ENCODE data around the gene ICAM2.

- no peak for TF ChIP-seq CTCF (IDR thresholded peaks at IDR 0.05)
- no peak for TF ChIP-seq POLR2A (IDR thresholded peaks at IDR 0.05)
Measured at GRCh38 chr17:64024215-64024654, 3.8 kb upstream of the ICAM2 start.
